H9 (cell line): Measurements from ENCODE around the gene OR1J4. TPM values are rescaled to one million over a fixed set of nuclear protein-coding genes. Genes with fewer than 3 reads are reported as not detected.

Source experiments
- DNase-seq: peaks from one replicate; pipeline ENCODE4 v3.0.0-alpha.2; 2017
- H2AFZ ChIP-seq: one replicate; pipeline ENCODE4 v1.6.1; 2013; ENCODE audit warnings: mild to moderate bottlenecking, low read length, control low read depth, moderate library complexity
- H2AK5ac ChIP-seq: 2 replicates; pipeline ENCODE4 v1.6.1; 2013; ENCODE audit warnings: low read length, control low read depth, mixed read lengths; ENCODE audit not compliant: insufficient read length
- H2BK120ac ChIP-seq: one replicate; pipeline ENCODE4 v1.6.1; 2013; ENCODE audit warnings: low read depth, mild to moderate bottlenecking, low read length, control low read depth, inconsistent platforms; ENCODE audit not compliant: poor library complexity, severe bottlenecking
- H2BK12ac ChIP-seq: 2 replicates; pipeline ENCODE4 v1.6.1; 2013; ENCODE audit warnings: low read length, control low read depth, mixed read lengths, low read depth; ENCODE audit not compliant: insufficient read length
- H2BK15ac ChIP-seq: 2 replicates; pipeline ENCODE4 v1.6.1; 2013; ENCODE audit warnings: low read depth, low read length, control low read depth
- H2BK20ac ChIP-seq: one replicate; pipeline ENCODE4 v1.6.1; 2013; ENCODE audit warnings: low read depth, mild to moderate bottlenecking, low read length, control low read depth, inconsistent platforms; ENCODE audit not compliant: poor library complexity, severe bottlenecking
- H2BK5ac ChIP-seq: 2 replicates; pipeline ENCODE4 v1.6.1; 2013; ENCODE audit warnings: low read length, control low read depth, mixed read lengths; ENCODE audit not compliant: insufficient read length
- H3K14ac ChIP-seq: 2 replicates; pipeline ENCODE4 v1.6.1; 2013; ENCODE audit warnings: low read length, control low read depth; ENCODE audit not compliant: insufficient read depth
- H3K18ac ChIP-seq: 2 replicates; pipeline ENCODE4 v1.6.1; 2013; ENCODE audit warnings: low read depth, mild to moderate bottlenecking, mixed read lengths, low read length, control low read depth; ENCODE audit not compliant: insufficient read length
- H3K23ac ChIP-seq: 2 replicates; pipeline ENCODE4 v1.6.1; 2013; ENCODE audit warnings: low read length, control low read depth, mixed read lengths, low read depth; ENCODE audit not compliant: insufficient read length
- H3K23me2 ChIP-seq: 2 replicates; pipeline ENCODE4 v1.6.1; 2013; ENCODE audit warnings: low read depth, mild to moderate bottlenecking, mixed read lengths, low read length, control low read depth; ENCODE audit not compliant: insufficient read length, poor library complexity, severe bottlenecking
- H3K27ac ChIP-seq: 2 replicates; pipeline ENCODE4 v1.5.1; 2013; ENCODE audit warnings: low read length, control low read depth, mixed read lengths, low read depth; ENCODE audit not compliant: insufficient read length
- H3K27me3 ChIP-seq: 2 replicates; pipeline ENCODE4 v1.6.1; 2013; ENCODE audit warnings: low read length, control low read depth, inconsistent platforms; ENCODE audit not compliant: insufficient read depth
- H3K4ac ChIP-seq: 2 replicates; pipeline ENCODE4 v1.6.1; 2013; ENCODE audit warnings: low read depth, mild to moderate bottlenecking, control low read depth, inconsistent platforms, low read length, moderate library complexity
- H3K4me1 ChIP-seq: 2 replicates; pipeline ENCODE4 v1.6.1; 2013; ENCODE audit warnings: low read length, control low read depth, inconsistent platforms; ENCODE audit not compliant: insufficient read depth
- H3K4me2 ChIP-seq: 2 replicates; pipeline ENCODE4 v1.6.1; 2013; ENCODE audit warnings: low read length, control low read depth, mixed read lengths; ENCODE audit not compliant: insufficient read length, insufficient read depth
- H3K56ac ChIP-seq: 2 replicates; pipeline ENCODE4 v1.6.1; 2013; ENCODE audit warnings: low read depth, mild to moderate bottlenecking, mixed read lengths, low read length, control low read depth; ENCODE audit not compliant: insufficient read length
- H3K79me1 ChIP-seq: 2 replicates; pipeline ENCODE4 v1.6.1; 2013; ENCODE audit warnings: low read depth, mild to moderate bottlenecking, moderate library complexity, low read length, control low read depth, inconsistent platforms; ENCODE audit not compliant: insufficient read depth, poor library complexity, severe bottlenecking
- H3K79me2 ChIP-seq: 2 replicates; pipeline ENCODE4 v1.6.1; 2013; ENCODE audit warnings: low read length, control low read depth, inconsistent platforms; ENCODE audit not compliant: insufficient read depth
- H3K9ac ChIP-seq: 2 replicates; pipeline ENCODE4 v1.6.1; 2013; ENCODE audit warnings: low read length, control low read depth, mixed read lengths; ENCODE audit not compliant: insufficient read length; ENCODE audit errors: extremely low read depth
- H3K9me3 ChIP-seq: one replicate; pipeline ENCODE4 v1.6.1; 2013; ENCODE audit warnings: low read depth, low read length, inconsistent platforms; ENCODE audit not compliant: control insufficient read depth
- H3T11ph ChIP-seq: one replicate; pipeline ENCODE4 v1.6.1; 2013; ENCODE audit warnings: mild to moderate bottlenecking, low read length, control low read depth, inconsistent platforms
- H4K20me1 ChIP-seq: one replicate; pipeline ENCODE4 v1.6.1; 2013; ENCODE audit not compliant: control insufficient read depth, insufficient read length, insufficient read depth
- H4K5ac ChIP-seq: 2 replicates; pipeline ENCODE4 v1.6.1; 2013; ENCODE audit warnings: low read depth, mild to moderate bottlenecking, mixed read lengths, low read length, control low read depth; ENCODE audit not compliant: insufficient read length
- H4K8ac ChIP-seq: replicated peaks from 2 replicates; pipeline ENCODE4 v1.6.1; 2013; ENCODE audit warnings: low read length, control low read depth, mixed read lengths, low read depth; ENCODE audit not compliant: insufficient read length
- H4K91ac ChIP-seq: 2 replicates; pipeline ENCODE4 v1.6.1; 2013; ENCODE audit warnings: low read depth, mild to moderate bottlenecking, moderate library complexity, mixed read lengths, low read length, control low read depth; ENCODE audit not compliant: insufficient read length
- H3K27ac Mint-ChIP-seq, 3 experiments: 2 replicates in 2 of 3; 3 replicates in 1 of 3; pipeline ENCODE4 v1.8.0; 2020 to 2021; ENCODE audit warnings: mixed read lengths in 3 of 3, mild to moderate bottlenecking in 1 of 3, moderate library complexity in 1 of 3
- H3K27me3 Mint-ChIP-seq: 2 replicates; pipeline ENCODE4 v1.8.0; 2021; ENCODE audit warnings: low read depth, mild to moderate bottlenecking, moderate library complexity, mixed read lengths
- H3K36me3 Mint-ChIP-seq, 3 experiments: 2 replicates in 2 of 3; 3 replicates in 1 of 3; pipeline ENCODE4 v1.8.0; 2020 to 2021; ENCODE audit warnings: low read depth in 3 of 3, mixed read lengths in 3 of 3; ENCODE audit not compliant: insufficient read depth in 1 of 3
- H3K4me1 Mint-ChIP-seq, 2 experiments: 2 replicates each; pipeline ENCODE4 v1.8.0; 2020; ENCODE audit warnings: mixed read lengths in 2 of 2
- H3K4me3 Mint-ChIP-seq, 2 experiments: 2 replicates in 1 of 2; 3 replicates in 1 of 2; pipeline ENCODE4 v1.8.0; 2020 to 2021; ENCODE audit warnings: mild to moderate bottlenecking in 2 of 2, mixed read lengths in 2 of 2, moderate library complexity in 1 of 2
- H3K9me3 Mint-ChIP-seq, 2 experiments: 2 replicates in 1 of 2; 3 replicates in 1 of 2; pipeline ENCODE4 v1.8.0; 2020; ENCODE audit warnings: mild to moderate bottlenecking in 2 of 2, mixed read lengths in 2 of 2, moderate library complexity in 1 of 2
- WGBS: extraction: QIAGEN DNeasy Blood & Tissue Kit; methylation state at CpG from one replicate; pipeline ENCODE4 v1.1.7; 2013; ENCODE audit warnings: missing lambda C conversion rate, low lambda C conversion rate, mixed read lengths; ENCODE audit not compliant: insufficient read length; ENCODE audit errors: extremely low coverage; 5-methylcytosine and 5-hydroxymethylcytosine counted together
- total RNA-seq: library from RNA; stranded (reverse); gene quantifications from 2 replicates; pipeline ENCODE4 v1.2.1, GENCODE V29; 2021
- TF ChIP-seq, protein P1 (sequence below): fragments of 200-600 bp; sonication (generic); conservative IDR thresholded peaks from 3 replicates; pipeline ENCODE4 v1.8.0; 2021; ENCODE audit warnings: antibody characterized with exemption, mild to moderate bottlenecking

OR1J4 gene
- total RNA-seq, 1 experiment from 2014 or later, result not detected

- no peaks in the 10 kb centered on the region for H3K27me3 ChIP-seq
- TF ChIP-seq, protein P1, sequence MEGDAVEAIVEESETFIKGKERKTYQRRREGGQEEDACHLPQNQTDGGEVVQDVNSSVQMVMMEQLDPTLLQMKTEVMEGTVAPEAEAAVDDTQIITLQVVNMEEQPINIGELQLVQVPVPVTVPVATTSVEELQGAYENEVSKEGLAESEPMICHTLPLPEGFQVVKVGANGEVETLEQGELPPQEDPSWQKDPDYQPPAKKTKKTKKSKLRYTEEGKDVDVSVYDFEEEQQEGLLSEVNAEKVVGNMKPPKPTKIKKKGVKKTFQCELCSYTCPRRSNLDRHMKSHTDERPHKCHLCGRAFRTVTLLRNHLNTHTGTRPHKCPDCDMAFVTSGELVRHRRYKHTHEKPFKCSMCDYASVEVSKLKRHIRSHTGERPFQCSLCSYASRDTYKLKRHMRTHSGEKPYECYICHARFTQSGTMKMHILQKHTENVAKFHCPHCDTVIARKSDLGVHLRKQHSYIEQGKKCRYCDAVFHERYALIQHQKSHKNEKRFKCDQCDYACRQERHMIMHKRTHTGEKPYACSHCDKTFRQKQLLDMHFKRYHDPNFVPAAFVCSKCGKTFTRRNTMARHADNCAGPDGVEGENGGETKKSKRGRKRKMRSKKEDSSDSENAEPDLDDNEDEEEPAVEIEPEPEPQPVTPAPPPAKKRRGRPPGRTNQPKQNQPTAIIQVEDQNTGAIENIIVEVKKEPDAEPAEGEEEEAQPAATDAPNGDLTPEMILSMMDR, result no peak
- H3K4me2 ChIP-seq, result no peak overlapping the region
- no peak overlapping the region for H3T11ph ChIP-seq
- no peak overlapping the region for H3K56ac ChIP-seq
- H2BK12ac ChIP-seq, result no peak overlapping the region
- H2AFZ ChIP-seq, result no peak overlapping the region
- H3K23ac ChIP-seq, result no peak overlapping the region
- no peak overlapping the region for H3K9ac ChIP-seq
- H2BK15ac ChIP-seq, result no peak overlapping the region
- H3K4me1 Mint-ChIP-seq, result no peaks in the 10 kb centered on the region
- DNase-seq, result no peak
- H3K4me3 Mint-ChIP-seq, result no peak overlapping the region
- no peak overlapping the region for H2BK20ac ChIP-seq
- H4K91ac ChIP-seq, result no peak overlapping the region
- WGBS, result no CpG with 5 or more reads among the region's 3 CpGs
- no peaks in the 10 kb centered on the region; the same call in 1 of the 2 replicates for H3K79me2 ChIP-seq
- no peak overlapping the region for H2BK5ac ChIP-seq
- H2AK5ac ChIP-seq, result no peak overlapping the region
- no peaks in the 10 kb centered on the region for H3K4me1 ChIP-seq
- H3K14ac ChIP-seq, result no peak overlapping the region
- no peaks in the 10 kb centered on the region for H4K20me1 ChIP-seq
- no peak overlapping the region for H3K4ac ChIP-seq
- no peak overlapping the region for H4K8ac ChIP-seq
- no peaks in the 10 kb centered on the region; the same call in 1 of the 2 replicates for H3K27me3 Mint-ChIP-seq
- no peak overlapping the region for H3K18ac ChIP-seq
- H3K27ac ChIP-seq, result no peak overlapping the region
- H3K36me3 Mint-ChIP-seq, result peaks cover 0 to 4% (median 0%) of the 10 kb centered on the region in 3 experiments; a peak in 3 of 7 replicates
- H3K9me3 Mint-ChIP-seq, result peaks cover 46 to 47% of the 10 kb centered on the region in 2 experiments
- no peaks in the 10 kb centered on the region for H3K23me2 ChIP-seq
- peaks cover 89% of the 10 kb centered on the region for H3K9me3 ChIP-seq
- H3K27ac Mint-ChIP-seq, result no peak overlapping the region
- no peaks in the 10 kb centered on the region for H3K79me1 ChIP-seq
- no peak overlapping the region for H4K5ac ChIP-seq
- no peak overlapping the region for H2BK120ac ChIP-seq
Observed at GRCh38 chr9:122519376-122519775, 435 bp downstream of the OR1J4 start.
